Adrenal gland (tissue), 12 donors: ENCODE results near the gene PMPCA. TPM values are rescaled to one million over a fixed set of nuclear protein-coding genes. Genes with fewer than 3 reads are reported as not detected.

ENCODE experiments used
- DNase-seq, 7 donors: peaks; one replicate each; pipeline ENCODE4 v3.0.0-alpha.2; 2019 to 2020
- H3K27ac ChIP-seq, 5 donors: fragments of 200-600 bp; sonication (generic) in 4 of 5; 1 replicate in 3 of 5; 2 replicates in 2 of 5; pipeline versions ENCODE4 v1.5.1 to v1.8.0; 2016 to 2020; ENCODE audit warnings: mild to moderate bottlenecking in 1 of 5
- H3K27me3 ChIP-seq: fragments of 200-600 bp; 2 replicates; pipeline ENCODE4 v1.8.0; 2021
- H3K36me3 ChIP-seq, 2 donors: fragments of 200-600 bp; replicated peaks in 1 of 2; 1 replicate in 1 of 2; 2 replicates in 1 of 2; pipeline versions ENCODE4 v1.5.1 to v1.8.0; 2018 to 2022
- H3K4me1 ChIP-seq, 2 donors: fragments of 200-600 bp; replicated peaks in 1 of 2; 1 replicate in 1 of 2; 2 replicates in 1 of 2; pipeline versions ENCODE4 v1.5.1 to v1.8.0; 2018 to 2021
- H3K4me3 ChIP-seq, 4 donors: fragments of 200-600 bp; sonication (generic) in 3 of 4; one replicate each; pipeline ENCODE4 v1.5.1; 2016 to 2018
- H3K9me3 ChIP-seq, 3 donors: fragments of 200-600 bp; sonication (generic) in 1 of 3; replicated peaks in 1 of 3; 1 replicate in 2 of 3; 2 replicates in 1 of 3; pipeline versions ENCODE4 v1.5.1 to v1.8.0; 2016 to 2021
- CTCF ChIP-seq, 6 experiments: fragments of 450-650 bp in 4 of 6; fragments of 200-600 bp in 2 of 6; sonication (generic) in 1 of 6; IDR thresholded peaks; 1 replicate in 5 of 6; 2 replicates in 1 of 6; pipeline versions ENCODE4 v1.5.1 to v1.8.0; 2016 to 2021; ENCODE audit warnings: antibody characterized with exemption in 6 of 6, mild to moderate bottlenecking in 2 of 6, moderate library complexity in 1 of 6
- POLR2A ChIP-seq, 2 donors: fragments of 450-650 bp; IDR thresholded peaks; one replicate each; pipeline ENCODE4 v1.6.1; 2017; ENCODE audit warnings: antibody characterized with exemption in 2 of 2, mild to moderate bottlenecking in 2 of 2, moderate library complexity in 1 of 2
- WGBS, 4 donors: extraction: QIAGEN DNeasy Blood & Tissue Kit in 2 of 4; methylation state at CpG; one replicate each; pipeline versions ENCODE4 v1.1.5 to v1.1.7; 2013 to 2017; 5-methylcytosine and 5-hydroxymethylcytosine counted together
- intact Hi-C, 2 donors: fragments of 100-400 bp; cut with DNase I; formaldehyde crosslinking; loops; one replicate each; pipeline versions ENCODE4 v1.14.1 to v1.15.0; 2022 to 2023
- polyA plus RNA-seq, 3 donors: library from polyadenylated mRNA; stranded (reverse); fragments of 200-250 nt in 2 of 3; fragments of 350-450 nt in 1 of 3; fragmentation: Illumina TruSeq in 1 of 3; extraction: RNeasy Lipid Tissue Mini Kit (QIAGEN cat#74804) in 1 of 3; gene quantifications; one replicate each; pipeline ENCODE4 v1.2.3, GENCODE V29; 2013 to 2014
- total RNA-seq, 9 donors: library from RNA; depleted of rRNA in 4 of 9; stranded (reverse); fragments of >200 nt in 4 of 9; fragments of 120-200 nt in 1 of 9; fragmentation: NEBNext Ultra II Directional in 1 of 9; extraction: Animal tissue kit (Norgen Biotek cat#: 25700) in 1 of 9; gene quantifications; one replicate each; pipeline versions ENCODE4 v1.1.0 to v1.2.4, GENCODE V29; 2013 to 2023
- donor health status: healthy with polysubstance abuse.
- donor health status: Bipolar disorder and iron deficiency.
- donor health status: DM: yes; HTN: yes; CAD: no.
- donor health status: DM: no; HTN: no; CAD: no.
- donor health status: DM: no; HTN: no; CAD: no.
- donor health status: DM: yes; HTN: yes; CAD: no.

Gene PMPCA
- total and polyA plus RNA-seq, 12 donors, result 43.4 to 138 (median 81.6) TPM

GRCh38 chr9:136438548-136439480, 28.4 kb downstream of the PMPCA start:
- intact Hi-C loops, result no loop called here
- H3K27me3 ChIP-seq, result no peaks in the 10 kb centered on the region
- DNase-seq, result peak in 3 of 7 donors; percentile 28 to 41 (median 40)
- H3K27ac ChIP-seq, result peak overlapping the region in 1 of 5 donors; percentile 80
- TF ChIP-seq POLR2A (IDR thresholded peaks at IDR 0.05) (no peak), CTCF (IDR thresholded peaks at IDR 0.05) (peak in 1 of 6 experiments; percentile 7)
- H3K36me3 ChIP-seq, result peaks cover 0 to 32% of the 10 kb centered on the region in 2 donors
- H3K4me3 ChIP-seq, result peak overlapping the region; percentile 16 to 97 (median 62)
- 0 to 1% (median 0%) methylated on average over 1 to 91 of the region's 91 CpGs for WGBS, 4 donors
- peaks cover 26 to 43% of the 10 kb centered on the region in 2 donors for H3K4me1 ChIP-seq
- no peaks in the 10 kb centered on the region for H3K9me3 ChIP-seq

DNA sequence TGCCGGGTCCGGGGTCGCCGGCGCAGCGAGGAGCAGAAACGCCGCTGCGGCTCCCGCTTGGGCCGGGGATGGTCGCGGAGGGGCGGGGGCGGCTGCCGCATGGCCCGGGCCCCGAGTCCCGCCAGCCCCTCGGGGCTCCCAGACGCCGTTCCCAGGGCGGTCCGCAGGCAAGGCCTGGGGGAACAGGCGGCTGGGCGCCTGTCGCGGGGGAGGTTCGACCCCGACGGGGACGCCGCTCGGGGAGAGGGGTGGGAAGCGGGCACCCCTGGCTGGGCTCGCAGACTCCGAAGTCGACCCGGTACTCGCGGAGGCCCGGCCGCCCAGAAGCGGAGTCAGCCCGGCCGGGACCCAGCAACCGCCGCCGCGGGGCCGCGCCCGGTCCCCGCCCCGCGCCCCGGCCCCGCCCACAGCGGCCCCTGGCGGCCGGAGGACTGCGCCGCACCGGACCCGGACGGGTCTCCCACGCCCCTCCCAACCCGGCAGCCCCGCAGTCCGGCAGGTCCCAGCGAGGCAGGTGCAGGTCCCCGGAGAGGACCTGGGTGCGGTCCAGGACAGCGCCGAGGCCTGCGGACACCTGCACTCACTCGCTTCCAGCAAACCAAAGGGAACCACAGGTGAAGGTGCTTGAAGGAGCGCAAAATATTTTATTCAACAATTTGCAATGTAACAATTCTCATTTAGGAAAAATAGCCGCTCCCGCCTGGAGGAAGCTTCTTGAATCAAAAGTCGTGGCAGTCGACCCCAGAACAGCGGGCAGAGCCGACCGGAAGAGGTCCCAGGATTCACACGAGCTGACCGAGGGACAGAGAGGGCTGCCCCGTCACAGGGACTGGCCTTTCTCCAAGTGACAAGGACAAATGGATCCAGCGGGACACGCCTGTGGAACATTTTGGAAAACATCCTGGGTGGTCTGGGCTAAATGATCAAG, 29.3 kb downstream of the PMPCA start, which contains the start of gene INPP5E:
TSS of gene INPP5E (minus strand) at position 365 of the 928 bp plus-strand sequence. CDS start 426 bp downstream, outside the sequence.
- Histone ChIP-seq H3K27ac (peak within 1 kb of the TSS in 4 of 5 donors; percentile 6 to 80 (median 50)), H3K36me3 (peaks cover 0 to 40% of the 10 kb centered on the region in 2 donors), H3K9me3 (no peaks in the 10 kb centered on the region), H3K27me3 (no peaks in the 10 kb centered on the region), H3K4me1 (peaks cover 26 to 43% of the 10 kb centered on the region in 2 donors), H3K4me3 (peak within 1 kb of the TSS; percentile 16 to 97 (median 62))
- TF ChIP-seq CTCF (IDR thresholded peaks at IDR 0.05) (peak in 5 of 6 experiments; percentile 38 to 77 (median 68)), POLR2A (IDR thresholded peaks at IDR 0.05) (peak in 1 of 2 donors; percentile 24)
- 4 to 18% (median 10%) methylated on average over 13 to 90 of the region's 90 CpGs for WGBS, 4 donors
- intact Hi-C loops, result no loop called here
- DNase-seq, result peak; percentile 58 to 80 (median 73)

DNA sequence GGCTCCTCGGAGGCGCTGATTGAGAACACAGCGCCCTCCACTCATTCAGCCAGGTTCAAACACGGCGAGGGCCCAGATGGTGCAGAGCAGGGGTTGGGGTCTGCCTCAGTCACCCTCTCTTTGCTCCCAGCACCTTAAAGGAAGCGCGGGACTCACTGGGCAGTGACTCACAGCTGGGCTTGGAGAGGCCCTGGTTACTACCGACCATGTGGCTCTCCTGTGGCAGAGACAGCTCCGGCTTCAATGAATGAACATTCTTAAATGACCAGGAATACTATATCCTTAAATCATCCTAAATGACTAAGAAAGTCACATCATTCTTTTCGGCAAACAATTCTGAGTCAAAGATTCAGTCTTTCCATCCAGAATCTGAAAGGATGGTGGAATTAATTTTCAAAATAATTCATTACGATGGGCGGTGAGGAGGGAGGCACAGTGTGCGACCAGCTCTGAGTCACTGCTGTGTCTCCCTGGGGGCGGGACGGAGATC, 30.8 kb downstream of the PMPCA start:
- WGBS, 4 donors, result 75 to 81% (median 78%) methylated on average over 14 to 15 of the region's 15 CpGs
- Histone ChIP-seq H3K4me1 (peaks cover 26 to 42% of the 10 kb centered on the region in 2 donors), H3K4me3 (no peak overlapping the region), H3K27ac (peak overlapping the region in 3 of 5 donors; percentile 43 to 80 (median 66)), H3K36me3 (peaks cover 0 to 55% of the 10 kb centered on the region in 2 donors), H3K27me3 (no peaks in the 10 kb centered on the region), H3K9me3 (no peaks in the 10 kb centered on the region)
- intact Hi-C loops, result no loop called here
- TF ChIP-seq CTCF (IDR thresholded peaks at IDR 0.05), result no peak
- peak in 6 of 7 donors; percentile 13 to 63 (median 52) for DNase-seq
